ENCODE measurements around the gene TDP2.
A peak's percentile ranks its signal among the peaks of the same experiment; 100 is the strongest.

The TDP2 gene, protein sequence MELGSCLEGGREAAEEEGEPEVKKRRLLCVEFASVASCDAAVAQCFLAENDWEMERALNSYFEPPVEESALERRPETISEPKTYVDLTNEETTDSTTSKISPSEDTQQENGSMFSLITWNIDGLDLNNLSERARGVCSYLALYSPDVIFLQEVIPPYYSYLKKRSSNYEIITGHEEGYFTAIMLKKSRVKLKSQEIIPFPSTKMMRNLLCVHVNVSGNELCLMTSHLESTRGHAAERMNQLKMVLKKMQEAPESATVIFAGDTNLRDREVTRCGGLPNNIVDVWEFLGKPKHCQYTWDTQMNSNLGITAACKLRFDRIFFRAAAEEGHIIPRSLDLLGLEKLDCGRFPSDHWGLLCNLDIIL

DNA sequence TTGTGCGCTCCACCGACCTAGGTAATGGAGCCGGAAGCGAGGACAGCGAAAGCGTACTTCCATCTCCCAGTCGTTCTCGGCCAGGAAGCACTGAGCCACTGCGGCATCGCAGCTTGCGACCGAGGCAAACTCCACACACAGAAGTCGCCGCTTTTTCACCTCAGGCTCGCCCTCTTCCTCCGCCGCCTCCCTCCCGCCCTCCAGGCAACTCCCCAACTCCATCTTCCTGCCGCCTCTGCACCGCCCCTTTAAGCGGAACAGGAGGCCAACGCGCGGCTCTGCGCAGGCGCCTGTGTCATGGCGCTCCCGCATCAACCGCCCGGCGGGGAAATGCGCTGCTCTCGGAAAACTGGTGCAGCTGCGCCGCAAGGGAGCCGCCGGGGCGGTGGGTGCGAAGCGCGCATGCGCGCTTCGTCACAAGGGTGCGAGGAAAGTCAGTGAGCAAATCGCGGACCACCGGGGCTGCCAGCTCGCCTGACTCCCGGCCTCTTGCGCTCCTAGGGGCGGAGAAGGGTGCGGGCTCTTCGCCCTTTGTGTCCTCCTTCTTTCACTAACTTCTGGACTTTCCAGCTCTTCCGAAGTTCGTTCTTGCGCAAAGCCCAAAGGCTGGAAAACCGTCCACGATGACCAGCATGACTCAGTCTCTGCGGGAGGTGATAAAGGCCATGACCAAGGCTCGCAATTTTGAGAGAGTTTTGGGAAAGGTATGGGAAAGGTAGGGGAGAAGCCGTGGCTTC lies at the start of gene TDP2, which contains the start of gene ACOT13:
TSS of gene TDP2 (minus strand) at position 259 of the 737 bp plus-strand sequence. CDS start at position 222, 37 bp downstream.
TSS of gene ACOT13 (plus strand) at position 437 of the 737 bp plus-strand sequence. CDS start at position 624, 187 bp downstream.
- intact Hi-C loops (cut with DNase I), result loop anchor here (1.0 to 10.0 kb wide), 3 partner anchors 53 to 108 kb away; partner anchors contain the start of gene GMNN
- peak; percentile 91 to 99 (median 94) for DNase-seq

DNA sequence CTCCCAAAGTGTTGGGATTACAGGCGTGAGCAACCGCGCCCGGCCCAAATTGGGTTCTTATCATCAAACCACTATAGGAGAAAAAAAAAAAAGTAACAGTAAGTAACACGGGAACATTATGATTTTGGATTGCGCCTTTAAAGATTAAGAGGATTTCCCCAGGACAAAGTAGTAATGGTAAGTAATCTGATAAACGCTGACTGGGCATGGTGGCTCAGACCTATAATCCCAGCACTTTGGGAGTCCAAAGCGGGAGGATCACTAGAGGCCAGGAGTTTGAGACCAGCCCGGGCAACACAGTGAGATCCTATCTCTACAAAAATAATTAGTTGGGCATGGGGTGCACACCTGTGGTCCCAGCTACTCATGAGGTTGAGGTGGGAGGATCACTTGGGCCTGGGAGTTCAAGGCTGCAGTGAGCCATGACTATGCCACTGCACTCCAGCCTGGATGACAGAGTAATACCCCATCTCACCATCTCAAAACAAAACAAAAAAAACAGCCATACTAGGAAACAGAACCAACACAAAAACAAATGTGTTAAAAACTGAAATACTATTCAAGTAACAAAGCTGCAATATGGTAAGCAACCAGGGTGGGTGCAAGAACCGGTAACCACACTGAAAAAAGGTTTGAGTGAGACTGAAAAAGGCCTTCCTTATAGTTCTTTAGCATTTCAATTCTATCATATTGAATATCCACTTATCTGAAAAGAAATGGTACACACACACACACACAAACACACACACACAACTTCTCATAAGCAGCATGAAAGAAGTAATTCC lies 44.0 kb upstream of the TDP2 start:
- no peak for DNase-seq
- intact Hi-C loops (cut with DNase I), result no loop called here

DNA sequence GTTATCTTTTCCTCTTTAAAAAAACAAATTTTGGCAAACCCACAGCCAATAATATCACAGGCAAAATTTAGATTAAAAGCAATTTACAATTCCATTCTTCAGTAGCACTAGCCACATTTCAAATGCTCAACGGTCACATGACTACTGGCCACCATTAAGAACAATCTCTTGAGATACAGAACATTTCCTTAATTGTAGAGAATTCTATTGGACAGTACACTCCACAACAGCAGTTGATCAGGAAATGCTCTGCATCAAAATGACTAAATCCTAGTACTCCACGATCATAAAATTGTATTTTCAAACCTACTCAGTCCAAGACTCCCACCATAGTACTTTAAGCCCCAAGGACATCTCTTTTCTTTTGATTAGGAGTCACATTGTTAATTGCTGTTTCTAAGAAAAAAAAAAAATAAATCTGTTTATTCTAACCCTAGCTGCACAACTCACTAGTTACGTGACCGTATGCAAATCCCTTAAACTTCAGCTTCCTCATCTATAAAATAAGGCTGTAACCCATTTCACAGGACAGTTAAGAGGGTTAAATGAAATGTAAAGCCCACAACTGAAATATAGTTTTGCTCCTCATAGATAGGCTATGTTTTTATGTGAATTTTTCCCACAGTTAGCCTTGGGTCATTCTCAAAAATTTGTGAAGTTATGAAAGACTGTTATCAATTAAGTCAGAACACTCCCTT lies 42.5 kb upstream of the TDP2 start:
- DNase-seq, result no peak
- intact Hi-C loops (cut with DNase I), result no loop called here

DNA sequence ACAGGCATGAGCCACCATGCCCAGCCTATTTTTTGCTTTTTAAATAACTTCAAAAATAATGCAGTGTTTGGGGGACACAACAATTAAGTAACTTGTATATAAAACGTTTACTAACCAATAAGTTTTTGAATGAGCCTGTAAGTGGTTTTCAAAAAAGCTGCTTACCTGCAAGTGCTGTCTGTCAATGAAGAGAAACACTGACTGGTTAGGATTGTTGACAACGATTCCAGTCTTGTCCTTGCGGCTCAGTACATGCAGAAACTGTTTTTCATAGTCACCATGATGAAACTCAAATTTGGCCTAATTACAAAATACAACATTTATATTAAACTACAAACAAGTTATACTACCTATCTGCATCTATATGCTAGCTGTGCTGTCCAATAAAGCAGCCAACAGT lies 41.9 kb upstream of the TDP2 start:
- DNase-seq, result no peak
- intact Hi-C loops (cut with DNase I), result no loop called here

DNA sequence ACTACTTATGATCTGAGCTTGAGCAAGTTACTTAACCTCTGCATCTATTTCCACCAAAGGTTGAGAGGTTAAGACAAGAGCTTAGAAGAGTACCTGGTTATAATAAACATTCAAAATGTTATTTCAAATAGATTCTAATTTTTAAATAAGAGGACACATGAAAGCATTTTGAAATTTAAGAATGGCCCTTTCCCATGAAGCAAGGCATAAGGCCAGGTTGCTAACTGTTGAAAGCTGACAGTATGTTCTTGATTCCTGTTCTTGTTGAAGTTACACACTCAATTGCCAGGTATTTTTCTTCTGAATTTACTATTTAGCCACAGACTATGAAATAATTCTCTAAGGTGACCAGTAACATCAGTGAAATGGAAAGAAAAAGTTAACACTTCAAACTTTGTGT lies 37.8 kb upstream of the TDP2 start:
- intact Hi-C loops (cut with DNase I), result no loop called here

DNA sequence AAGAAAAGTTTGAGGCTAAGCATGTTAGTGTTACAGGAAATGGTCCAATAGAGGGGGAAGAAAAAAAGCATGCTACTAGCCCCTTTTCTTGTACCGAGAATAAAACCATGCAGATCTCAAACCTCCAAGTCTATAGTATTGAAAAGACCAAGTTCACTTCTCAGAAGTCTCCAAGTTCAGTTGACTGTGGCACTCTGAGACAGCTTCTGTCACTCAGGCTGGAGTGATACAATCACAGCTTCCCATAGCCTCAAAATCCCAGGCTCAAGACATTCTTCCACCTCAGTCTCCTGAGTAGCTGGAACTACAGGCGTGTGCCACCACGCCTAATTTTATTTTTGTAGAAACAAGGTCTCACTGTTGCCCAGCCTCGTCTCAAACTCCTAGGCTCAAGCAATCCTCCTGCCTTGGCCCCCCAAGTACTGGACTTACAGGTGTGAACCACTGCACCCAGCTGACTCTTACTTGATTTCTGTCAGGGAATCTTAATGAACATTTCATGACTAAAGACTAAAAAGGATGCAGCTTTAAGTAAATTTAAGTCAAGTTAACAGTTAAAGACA lies 36.1 kb upstream of the TDP2 start:
- intact Hi-C loops (cut with DNase I), result no loop called here
- no peak for DNase-seq

More for the DNA sequence above, 37.8 kb upstream of the TDP2 start:
- DNase-seq, result no peak

DNA sequence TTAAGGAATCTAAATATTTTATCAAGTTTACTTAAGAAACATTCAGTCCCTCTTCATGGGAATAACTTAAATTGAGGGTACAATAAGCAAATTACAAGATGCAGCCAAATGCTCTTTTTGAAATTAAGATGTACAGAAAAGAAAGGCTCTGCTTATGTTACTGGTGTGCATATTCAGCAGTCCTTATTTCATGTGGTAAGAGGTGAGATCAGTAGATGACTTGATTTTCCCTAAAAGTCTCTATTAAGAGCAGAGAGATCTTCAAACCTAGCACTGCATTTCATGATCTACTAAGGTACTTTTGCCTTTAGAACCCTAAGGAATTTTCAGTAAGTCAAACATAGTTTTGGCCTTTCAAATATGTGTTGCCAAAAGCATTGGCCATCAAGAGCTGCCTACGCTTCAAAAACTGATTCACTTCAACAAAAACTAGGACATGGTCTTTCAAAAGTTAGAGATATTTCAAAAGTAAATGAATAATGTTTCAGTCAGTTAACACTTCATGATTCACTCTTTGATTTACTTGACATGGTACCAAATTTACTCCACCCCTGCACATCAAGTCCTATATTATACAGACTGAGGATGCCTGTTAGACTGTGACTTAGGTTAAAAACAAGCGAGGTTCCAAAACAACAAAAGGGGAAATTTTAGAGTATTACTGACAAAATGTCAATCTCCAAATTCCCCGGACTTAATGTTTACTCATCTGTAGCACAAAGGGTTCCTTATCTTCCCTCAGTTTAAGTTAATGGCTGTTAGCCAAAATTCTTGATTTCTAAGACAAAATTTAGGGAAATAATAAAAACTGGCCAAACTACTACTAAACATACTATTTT lies 33.0 kb upstream of the TDP2 start:
- intact Hi-C loops (cut with DNase I), result loop anchor here (5.0 kb wide), 1 partner anchor 267 kb away; no protein-coding TSS in a partner anchor
- DNase-seq, result no peak

DNA sequence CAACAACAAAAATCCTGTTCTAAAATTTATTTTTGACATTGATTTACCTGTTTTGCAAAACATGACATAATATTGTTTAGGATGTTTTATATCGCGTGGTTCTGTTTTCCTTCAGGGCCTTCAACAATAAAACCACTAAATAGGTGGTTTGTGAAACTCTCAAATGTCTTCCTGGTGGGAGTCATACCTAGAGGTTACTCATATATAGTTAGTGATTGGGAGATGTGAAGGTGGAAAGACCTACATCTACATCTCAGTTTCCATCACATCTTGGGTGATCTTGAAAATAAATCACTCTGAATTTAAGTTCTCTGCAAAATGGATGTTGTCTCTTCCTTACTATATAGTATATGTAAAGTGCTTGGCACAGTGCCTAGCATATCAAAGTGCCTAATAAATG lies 29.4 kb upstream of the TDP2 start:
- intact Hi-C loops (cut with DNase I), result loop anchor here (5.0 kb wide), 1 partner anchor 264 kb away; no protein-coding TSS in a partner anchor
- no peak for DNase-seq

DNA sequence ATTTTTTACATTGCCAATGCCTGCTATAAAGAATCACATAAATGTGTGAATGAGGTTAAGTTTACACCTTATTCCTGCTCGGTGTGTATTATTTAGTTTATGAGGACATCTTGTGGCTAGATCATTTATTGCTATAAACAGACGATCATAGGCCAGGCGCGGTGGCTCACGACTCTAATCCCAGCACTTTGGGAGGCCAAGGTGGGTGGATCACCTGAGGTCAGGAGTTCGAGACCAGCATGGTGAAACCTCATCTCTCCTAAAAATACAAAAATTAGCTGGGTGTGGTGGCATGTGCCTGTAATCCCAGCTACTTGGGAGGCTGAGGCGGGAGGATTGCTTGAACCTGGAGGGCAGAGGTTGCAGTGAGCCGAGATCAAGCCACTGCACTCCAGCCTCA lies 28.9 kb upstream of the TDP2 start:
- peak in 2 of 10 donors; percentile 20 to 25 for DNase-seq

DNA sequence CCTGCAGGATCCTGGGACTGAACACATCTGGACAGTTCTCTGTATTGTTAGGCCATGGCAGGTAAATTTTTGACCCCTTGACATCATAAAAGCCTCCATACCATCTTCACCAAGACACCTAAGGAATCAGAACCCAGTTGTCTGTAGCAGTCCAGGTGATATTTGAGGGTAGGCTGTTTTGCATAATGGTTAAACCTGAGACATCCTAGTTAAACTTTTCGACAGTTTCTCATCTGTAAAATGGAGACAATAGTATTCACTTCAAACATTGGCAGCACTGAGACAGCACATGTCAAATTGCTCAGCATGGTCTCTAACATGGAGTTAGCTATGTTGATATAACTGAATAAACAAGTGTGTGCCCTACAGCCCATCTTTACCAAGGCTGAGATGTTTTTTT lies 27.5 kb upstream of the TDP2 start:
- intact Hi-C loops (cut with DNase I), result no loop called here
- DNase-seq, result no peak

More for the DNA sequence above, 28.9 kb upstream of the TDP2 start:
- intact Hi-C loops (cut with DNase I), result loop anchor here (1.0 to 5.0 kb wide), 2 partner anchors 114 to 263 kb away; no protein-coding TSS in a partner anchor

DNA sequence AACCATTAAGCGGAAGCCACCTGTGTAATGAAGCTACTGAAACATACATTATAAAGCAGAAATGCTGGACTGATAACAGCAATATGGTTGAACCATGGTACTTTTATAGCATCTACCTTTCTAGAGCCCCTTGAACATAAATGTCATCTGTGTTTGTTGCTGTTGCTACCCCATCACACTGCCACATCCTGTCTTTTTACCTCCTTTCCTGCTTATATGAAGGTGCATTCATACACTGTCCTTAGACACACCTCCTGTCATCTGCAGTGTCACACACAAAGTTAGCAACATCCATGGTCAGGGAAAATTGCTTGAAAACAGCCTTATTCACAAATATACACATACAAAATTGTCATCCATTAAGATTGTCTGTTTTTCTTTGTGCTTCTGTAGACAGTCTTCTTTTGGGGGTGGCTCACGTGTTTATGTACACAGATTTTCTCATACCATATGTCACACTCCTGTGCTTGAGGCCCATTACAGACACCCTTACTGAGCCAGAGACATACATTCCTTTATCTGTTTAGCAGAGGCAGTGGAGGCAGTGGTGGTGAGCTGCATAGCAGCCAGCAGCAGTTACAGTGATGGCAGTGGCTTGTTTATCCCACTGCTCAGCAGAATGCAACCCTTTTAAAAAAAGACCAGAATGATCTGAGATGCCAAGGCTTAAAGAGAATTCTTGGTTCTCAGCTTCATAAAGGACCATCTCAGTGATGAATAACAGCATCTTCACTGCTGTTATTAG lies 26.3 kb upstream of the TDP2 start:
- intact Hi-C loops (cut with DNase I), result no loop called here
- no peak for DNase-seq

DNA sequence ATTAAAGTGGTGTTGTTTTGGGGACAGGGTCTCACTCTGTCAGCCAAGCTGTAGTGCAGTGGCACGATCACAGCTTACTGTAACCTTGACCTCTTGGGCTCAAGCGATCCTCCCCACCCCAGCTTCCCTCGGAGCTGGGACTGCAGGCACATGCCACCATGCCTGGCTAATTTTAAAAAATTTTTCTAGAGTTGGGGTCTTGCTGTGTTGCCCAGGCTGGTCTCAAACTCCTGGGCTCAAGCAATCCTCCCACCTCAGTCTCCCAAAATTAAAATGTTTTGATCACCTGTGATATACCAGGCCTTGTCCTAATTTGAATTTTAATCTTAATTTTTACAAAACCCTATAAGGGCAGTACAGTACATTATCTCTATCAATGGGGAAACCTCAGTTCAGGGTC lies 25.7 kb upstream of the TDP2 start:
- DNase-seq, result no peak
- intact Hi-C loops (cut with DNase I), result no loop called here

DNA sequence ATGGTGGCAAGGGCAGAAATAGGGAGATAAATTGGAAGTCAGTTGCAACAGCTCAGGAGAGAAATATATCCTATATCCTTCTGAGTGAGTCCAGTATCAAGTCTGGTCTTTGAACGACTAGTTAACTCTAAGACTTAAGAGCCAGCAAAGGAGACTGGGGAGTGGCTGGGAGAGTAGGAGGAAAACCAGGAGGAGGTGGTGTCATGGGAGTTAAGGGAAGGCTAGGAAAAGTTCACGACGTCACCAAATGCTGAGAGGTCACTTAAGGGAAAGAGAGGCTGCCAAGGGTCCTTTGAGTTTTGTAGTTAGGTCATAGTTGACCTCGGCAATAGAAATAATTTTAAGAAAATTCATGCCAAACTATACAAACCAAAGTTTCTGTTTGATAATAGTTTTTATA lies 25.3 kb upstream of the TDP2 start:
- no peak for DNase-seq
- intact Hi-C loops (cut with DNase I), result no loop called here

DNA sequence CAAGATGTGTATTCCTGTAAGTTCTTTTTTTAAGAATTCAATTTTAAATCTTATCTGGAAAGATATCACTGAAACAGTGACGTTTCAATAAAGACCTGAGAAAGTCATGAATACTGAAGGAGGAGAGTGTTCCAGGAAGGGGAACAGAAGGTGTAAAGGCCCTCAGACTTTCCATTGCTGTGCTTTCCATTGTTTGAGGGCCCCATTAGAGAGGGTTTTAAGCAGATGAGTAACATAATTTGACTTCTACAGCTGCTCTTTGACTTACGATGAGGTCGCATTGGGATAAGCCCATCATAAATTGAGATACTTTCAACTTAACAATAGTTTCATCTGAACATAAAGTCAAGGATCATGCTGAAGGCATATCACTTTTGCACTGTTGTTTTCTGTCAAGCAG lies 24.9 kb upstream of the TDP2 start:
- intact Hi-C loops (cut with DNase I), result no loop called here
- no peak for DNase-seq

DNA sequence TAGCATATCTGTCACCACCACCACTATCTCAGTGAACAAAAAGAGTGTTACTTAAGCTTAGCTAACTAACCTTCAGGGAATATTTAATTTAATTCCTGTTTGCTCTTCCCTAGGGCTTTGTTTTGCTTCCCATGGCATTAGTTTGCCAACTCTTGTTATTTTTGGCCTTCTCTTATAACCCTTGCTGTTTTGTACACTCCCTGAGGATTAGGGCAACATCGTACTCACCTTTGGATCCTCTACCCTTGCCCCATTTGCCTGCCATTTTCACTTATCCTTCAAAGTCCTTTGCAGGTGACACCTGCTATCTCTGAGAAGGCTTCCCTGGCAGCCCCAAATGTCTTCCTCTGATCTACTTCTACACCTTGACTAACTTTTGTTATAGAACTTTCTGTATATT lies 23.9 kb upstream of the TDP2 start:
- no peak for DNase-seq
- intact Hi-C loops (cut with DNase I), result no loop called here

DNA sequence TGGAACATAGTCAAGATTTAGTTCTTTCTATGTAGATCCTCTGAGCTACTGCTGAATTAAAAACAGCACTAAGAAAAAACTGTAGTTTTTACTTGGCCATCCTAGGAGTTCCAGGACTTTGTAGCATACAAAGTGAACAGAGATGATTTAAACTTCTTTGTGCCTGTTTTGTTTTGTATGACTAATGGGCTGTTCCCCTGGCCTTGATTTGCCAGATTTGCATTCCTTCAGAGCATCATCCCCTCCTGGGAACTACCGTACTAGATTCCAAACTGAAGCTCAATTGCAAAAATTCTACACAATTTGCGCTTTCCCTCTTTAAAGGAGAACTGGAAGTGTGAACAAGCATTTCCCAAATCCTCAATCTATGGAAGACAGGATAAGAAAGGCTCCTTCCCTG lies 23.3 kb upstream of the TDP2 start:
- intact Hi-C loops (cut with DNase I), result no loop called here
- no peak for DNase-seq

DNA sequence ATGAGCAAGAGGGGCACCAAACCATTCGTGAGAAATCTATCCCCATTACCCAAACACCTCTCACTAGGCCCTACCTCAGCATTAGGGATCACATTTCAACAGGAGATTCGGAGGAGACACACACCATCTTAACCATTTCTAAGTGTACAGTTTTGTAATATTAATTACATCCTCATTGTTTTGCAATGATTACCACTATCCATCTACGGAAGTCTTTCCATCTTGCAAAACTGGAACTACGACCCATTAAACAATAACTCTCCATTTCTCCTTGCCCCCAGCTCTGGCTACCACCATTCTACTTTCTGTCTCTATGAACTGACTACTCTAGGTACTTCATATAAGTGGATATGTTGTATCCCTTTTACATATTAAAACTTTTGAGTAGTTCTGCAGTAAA lies 20.2 kb upstream of the TDP2 start:
- DNase-seq, result no peak
- intact Hi-C loops (cut with DNase I), result no loop called here

DNA sequence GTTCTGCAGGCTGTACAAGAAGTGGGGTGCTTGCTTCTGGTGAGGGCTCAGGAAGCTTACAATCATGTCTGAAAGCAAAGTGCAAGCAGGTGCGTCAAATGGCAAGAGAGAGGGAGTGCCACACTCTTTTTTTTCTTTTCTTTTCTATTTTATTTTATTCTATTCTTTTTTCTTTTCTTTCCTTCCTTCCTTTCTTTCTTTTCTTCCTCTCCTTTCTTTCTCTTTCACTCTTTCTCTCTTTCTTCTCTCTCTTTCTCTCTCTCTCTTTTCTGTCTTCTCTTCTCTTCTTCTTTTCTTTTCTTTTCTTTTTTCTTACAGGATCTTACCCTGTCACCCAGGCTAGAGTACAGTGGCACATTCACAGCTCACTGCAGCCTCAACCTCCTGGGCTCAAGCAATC lies 19.7 kb upstream of the TDP2 start:
- intact Hi-C loops (cut with DNase I), result no loop called here
- DNase-seq, result no peak

Data from posterior cingulate gyrus (tissue), 11 donors.